Stomach (tissue), 9 donors: ENCODE results near the gene IL32. TPM values are rescaled to one million over a fixed set of nuclear protein-coding genes. Genes with fewer than 3 reads are reported as not detected.
A peak's percentile ranks its signal among the peaks of the same experiment; 100 is the strongest.

ENCODE experiments used
- DNase-seq, 2 donors: peaks; one replicate each; pipeline versions ENCODE4 v3.0.0 to v3.0.0-alpha.2; 2013 to 2019
- H3K27ac ChIP-seq, 5 donors: fragments of 200-600 bp in 4 of 5; sonication (generic) in 4 of 5; one replicate each; pipeline ENCODE4 v1.5.1; 2013 to 2019; ENCODE audit warnings: mild to moderate bottlenecking in 1 of 5, moderate library complexity in 1 of 5
- H3K27me3 ChIP-seq, 3 donors: fragments of 200-600 bp; sonication (generic); one replicate each; pipeline ENCODE4 v1.5.1; 2017 to 2019; ENCODE audit warnings: mixed run types in 1 of 3
- H3K36me3 ChIP-seq, 4 donors: fragments of 200-600 bp; sonication (generic); 1 replicate in 3 of 4; 2 replicates in 1 of 4; pipeline ENCODE4 v1.5.1; 2016 to 2019
- H3K4me1 ChIP-seq, 4 donors: fragments of 200-600 bp; sonication (generic); one replicate each; pipeline ENCODE4 v1.5.1; 2016 to 2019
- H3K4me3 ChIP-seq, 4 donors: fragments of 200-600 bp; sonication (generic) in 3 of 4; one replicate each; pipeline ENCODE4 v1.5.1; 2016 to 2019; ENCODE audit warnings: mild to moderate bottlenecking in 1 of 4
- H3K9me3 ChIP-seq, 4 donors: fragments of 200-600 bp; sonication (generic); one replicate each; pipeline ENCODE4 v1.5.1; 2016 to 2019
- EP300 ChIP-seq: sonication (generic); formaldehyde crosslinking; IDR thresholded peaks from one replicate; pipeline ENCODE4 v1.6.1; 2017; ENCODE audit warnings: antibody characterized with exemption
- POLR2A ChIP-seq, 4 donors: fragments of 450-650 bp; IDR thresholded peaks; one replicate each; pipeline ENCODE4 v1.6.1; 2016; ENCODE audit warnings: antibody characterized with exemption in 4 of 4, control low read depth in 2 of 4, mild to moderate bottlenecking in 1 of 4, moderate library complexity in 1 of 4
- POLR2AphosphoS5 ChIP-seq, 3 donors: sonication (generic); formaldehyde crosslinking; IDR thresholded peaks; one replicate each; pipeline ENCODE4 v1.6.1; 2016; ENCODE audit warnings: antibody characterized with exemption in 3 of 3
- WGBS, 5 donors: extraction: QIAGEN DNeasy Blood & Tissue Kit in 3 of 5; methylation state at CpG; one replicate each; pipeline versions ENCODE4 v1.1.5 to v1.1.7; 2013 to 2018; 5-methylcytosine and 5-hydroxymethylcytosine counted together
- intact Hi-C: fragments of 100-400 bp; cut with DNase I; formaldehyde crosslinking; loops from one replicate; pipeline ENCODE4 v1.15.1; 2023; ENCODE audit warnings: low total_unique reads
- polyA plus RNA-seq, 3 donors: library from polyadenylated mRNA; stranded (reverse); fragments of 200-250 nt; gene quantifications; one replicate each; pipeline ENCODE4 v1.2.3, GENCODE V29; 2013
- total RNA-seq, 5 donors: library from RNA; depleted of rRNA; stranded (reverse); fragments of >200 nt; gene quantifications; one replicate each; pipeline versions ENCODE4 v1.1.0 to v1.2.3, GENCODE V29; 2014 to 2016
- TF ChIP-seq, protein P1 (sequence below), 7 experiments: fragments of 450-650 bp in 4 of 7; fragments of 200-600 bp in 3 of 7; sonication (generic) in 3 of 7; IDR thresholded peaks; one replicate each; pipeline ENCODE4 v1.5.1; 2016 to 2019; ENCODE audit warnings: antibody characterized with exemption in 7 of 7, control low read depth in 2 of 7, mild to moderate bottlenecking in 1 of 7
- donor health status: healthy with polysubstance abuse.
- donor health status: Bipolar disorder and iron deficiency.
- donor health status: healthy.

IL32 gene
- total and polyA plus RNA-seq, 8 donors: 9.9 to 504 (median 75.7) TPM

DNA sequence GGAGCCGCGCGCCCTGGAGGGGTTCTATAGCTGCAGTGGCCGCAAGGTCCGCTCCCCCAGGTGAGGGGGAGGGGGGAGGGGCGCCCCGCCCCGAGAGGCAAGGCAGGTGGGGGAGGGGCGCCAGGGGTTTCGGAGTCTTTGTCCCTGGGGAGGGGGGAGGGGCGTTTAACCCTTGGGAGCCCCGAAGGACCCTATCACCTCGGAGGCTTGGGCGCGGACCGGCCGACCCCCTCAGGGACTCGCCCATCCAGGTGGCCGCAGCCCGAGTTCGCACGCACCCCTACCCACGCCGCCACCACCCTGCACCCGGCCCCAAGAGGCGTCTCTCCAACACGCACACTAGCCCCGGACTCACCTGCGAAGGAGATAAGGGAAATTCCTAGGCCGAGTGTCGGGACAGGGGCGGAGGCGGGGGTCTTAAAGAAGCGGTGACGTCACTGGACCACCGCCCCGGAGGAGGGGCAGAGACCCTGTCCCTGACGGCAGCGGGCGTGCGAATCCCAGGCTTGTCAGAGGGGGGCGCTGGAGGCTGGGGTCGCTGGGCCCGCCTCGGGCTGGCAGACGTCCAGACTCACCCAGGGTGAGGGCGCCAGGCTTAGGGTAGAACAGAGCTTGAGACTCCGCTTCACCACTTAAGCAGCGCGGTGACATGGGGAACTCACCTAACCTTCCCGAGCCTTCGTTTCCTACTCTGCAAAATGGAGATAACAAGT is 47.5 kb upstream of the IL32 start, which contains the start of gene CLDN6:
Gene CLDN6, minus strand, starts transcription at position 390 of the 713 bp plus-strand sequence. CDS start 2,162 bp downstream, outside the sequence.
- H3K27me3 ChIP-seq: peaks cover 0 to 54% (median 29%) of the 10 kb centered on the region in 3 donors
- peaks cover 24 to 56% (median 53%) of the 10 kb centered on the region in 4 donors for H3K4me1 ChIP-seq
- no peak within 1 kb of the TSS for H3K27ac ChIP-seq
- peak in 1 of 2 donors; percentile 83 for DNase-seq
- 4 to 22% (median 11%) methylated on average over 23 to 50 of the region's 52 CpGs for WGBS, 5 donors
- TF ChIP-seq EP300: no peak
- TF ChIP-seq POLR2A (IDR thresholded peaks at IDR 0.05): no peak
- TF ChIP-seq, protein P1, sequence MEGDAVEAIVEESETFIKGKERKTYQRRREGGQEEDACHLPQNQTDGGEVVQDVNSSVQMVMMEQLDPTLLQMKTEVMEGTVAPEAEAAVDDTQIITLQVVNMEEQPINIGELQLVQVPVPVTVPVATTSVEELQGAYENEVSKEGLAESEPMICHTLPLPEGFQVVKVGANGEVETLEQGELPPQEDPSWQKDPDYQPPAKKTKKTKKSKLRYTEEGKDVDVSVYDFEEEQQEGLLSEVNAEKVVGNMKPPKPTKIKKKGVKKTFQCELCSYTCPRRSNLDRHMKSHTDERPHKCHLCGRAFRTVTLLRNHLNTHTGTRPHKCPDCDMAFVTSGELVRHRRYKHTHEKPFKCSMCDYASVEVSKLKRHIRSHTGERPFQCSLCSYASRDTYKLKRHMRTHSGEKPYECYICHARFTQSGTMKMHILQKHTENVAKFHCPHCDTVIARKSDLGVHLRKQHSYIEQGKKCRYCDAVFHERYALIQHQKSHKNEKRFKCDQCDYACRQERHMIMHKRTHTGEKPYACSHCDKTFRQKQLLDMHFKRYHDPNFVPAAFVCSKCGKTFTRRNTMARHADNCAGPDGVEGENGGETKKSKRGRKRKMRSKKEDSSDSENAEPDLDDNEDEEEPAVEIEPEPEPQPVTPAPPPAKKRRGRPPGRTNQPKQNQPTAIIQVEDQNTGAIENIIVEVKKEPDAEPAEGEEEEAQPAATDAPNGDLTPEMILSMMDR (IDR thresholded peaks at IDR 0.05): no peak
- H3K9me3 ChIP-seq: no peaks in the 10 kb centered on the region
- H3K36me3 ChIP-seq: no peaks in the 10 kb centered on the region
- H3K4me3 ChIP-seq: no peak within 1 kb of the TSS
- intact Hi-C loops: no loop called here

DNA sequence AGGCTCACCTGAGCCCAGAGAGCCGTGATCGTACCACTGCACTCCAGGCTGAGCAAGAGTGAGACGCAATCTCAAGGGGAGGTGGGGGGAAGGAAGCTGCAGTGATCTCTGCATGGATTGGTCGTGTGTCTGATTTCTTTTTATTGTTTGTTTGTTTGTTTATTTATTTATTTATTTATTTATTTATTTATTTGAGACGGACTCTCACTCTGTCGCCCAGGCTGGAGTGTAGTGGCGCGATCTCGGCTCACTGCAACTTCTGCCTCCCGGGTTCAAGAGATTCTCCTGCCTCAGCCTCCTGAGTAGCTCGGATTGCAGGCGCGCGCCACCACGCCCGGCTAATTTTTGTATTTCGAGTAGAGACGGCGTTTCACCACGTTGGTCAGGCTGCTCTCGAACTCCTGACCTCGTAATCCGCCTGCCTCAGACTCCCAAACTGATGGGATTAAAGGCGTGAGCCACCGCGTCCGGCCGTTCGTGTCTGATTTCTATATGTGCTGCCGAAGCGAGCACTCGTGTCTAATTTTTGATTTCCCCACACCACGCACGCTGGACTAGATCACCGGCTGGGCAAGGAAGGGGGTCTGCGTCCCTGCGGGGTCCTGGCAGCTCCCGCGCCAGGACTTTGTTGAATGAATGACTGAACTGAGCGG is 45.7 kb upstream of the IL32 start:
- Histone ChIP-seq H3K4me3 (peak overlapping the region; percentile 63 to 85 (median 72)), H3K9me3 (no peaks in the 10 kb centered on the region), H3K27ac (peak overlapping the region in 4 of 5 donors; percentile 97 to 99 (median 98)), H3K4me1 (peaks cover 38 to 71% (median 65%) of the 10 kb centered on the region in 4 donors), H3K27me3 (peaks cover 0 to 37% (median 20%) of the 10 kb centered on the region in 3 donors), H3K36me3 (no peaks in the 10 kb centered on the region)
- 26 to 37% (median 31%) methylated on average over 35 to 40 of the region's 40 CpGs for WGBS, 5 donors
- TF ChIP-seq EP300: no peak
- TF ChIP-seq, protein P1 (IDR thresholded peaks at IDR 0.05): no peak
- no peak for TF ChIP-seq POLR2AphosphoS5 (IDR thresholded peaks at IDR 0.05)
- TF ChIP-seq POLR2A (IDR thresholded peaks at IDR 0.05): no peak
- intact Hi-C loops: no loop called here
- DNase-seq: no peak

DNA sequence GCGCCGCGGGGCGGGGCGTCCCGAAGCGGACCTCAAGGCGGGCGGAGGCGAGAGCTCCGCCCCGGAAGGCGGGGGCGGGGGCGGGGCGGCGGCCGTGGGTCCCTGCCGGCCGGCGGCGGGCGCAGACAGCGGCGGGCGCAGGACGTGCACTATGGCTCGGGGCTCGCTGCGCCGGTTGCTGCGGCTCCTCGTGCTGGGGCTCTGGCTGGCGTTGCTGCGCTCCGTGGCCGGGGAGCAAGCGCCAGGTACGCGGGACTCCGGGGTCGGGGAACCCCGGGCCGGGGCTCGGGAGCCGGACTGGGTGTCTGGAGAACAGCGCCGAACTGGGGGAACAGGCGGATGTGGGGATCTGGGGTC is 45.2 kb upstream of the IL32 start, which contains the start of gene TNFRSF12A:
Gene TNFRSF12A, plus strand, starts transcription at position 122 of the 357 bp plus-strand sequence. Its CDS starts 30 bp downstream, at position 152.
- WGBS, 5 donors: 0 to 1% (median 1%) methylated on average over 9 to 49 of the region's 49 CpGs
- intact Hi-C loops: no loop called here
- peak; percentile 81 to 96 for DNase-seq

More for the DNA sequence above, 45.2 kb upstream of the IL32 start, which contains the start of gene TNFRSF12A:
- Histone ChIP-seq H3K27me3 (peaks cover 0 to 34% (median 20%) of the 10 kb centered on the region in 3 donors), H3K4me1 (peaks cover 38 to 76% (median 70%) of the 10 kb centered on the region in 4 donors), H3K36me3 (no peaks in the 10 kb centered on the region), H3K9me3 (no peaks in the 10 kb centered on the region), H3K4me3 (peak within 1 kb of the TSS; percentile 63 to 85 (median 72)), H3K27ac (peak within 1 kb of the TSS; percentile 97 to 99 (median 98))
- TF ChIP-seq, protein P1 (IDR thresholded peaks at IDR 0.05): no peak
- TF ChIP-seq EP300: no peak
- TF ChIP-seq POLR2A (IDR thresholded peaks at IDR 0.05): peak in 1 of 4 donors; percentile 66
- peak; percentile 33 to 90 (median 88) for TF ChIP-seq POLR2AphosphoS5 (IDR thresholded peaks at IDR 0.05)
